Adrenal gland (tissue), 12 donors: Measurements from ENCODE around the gene PIK3R2. TPM values are rescaled to one million over a fixed set of nuclear protein-coding genes. Genes with fewer than 3 reads are reported as not detected.
"Not testable (repeated sequence)": the region's sequence is repeated elsewhere in the genome, so short reads cannot be mapped to it uniquely, and the experiment has no call there.

Experiments
- DNase-seq, 7 donors: peaks; one replicate each; pipeline ENCODE4 v3.0.0-alpha.2; 2019 to 2020
- H3K27ac ChIP-seq, 5 donors: fragments of 200-600 bp; sonication (generic) in 4 of 5; 1 replicate in 3 of 5; 2 replicates in 2 of 5; pipeline versions ENCODE4 v1.5.1 to v1.8.0; 2016 to 2020; ENCODE audit warnings: mild to moderate bottlenecking in 1 of 5
- H3K27me3 ChIP-seq: fragments of 200-600 bp; 2 replicates; pipeline ENCODE4 v1.8.0; 2021
- H3K36me3 ChIP-seq, 2 donors: fragments of 200-600 bp; replicated peaks in 1 of 2; 1 replicate in 1 of 2; 2 replicates in 1 of 2; pipeline versions ENCODE4 v1.5.1 to v1.8.0; 2018 to 2022
- H3K4me1 ChIP-seq, 2 donors: fragments of 200-600 bp; replicated peaks in 1 of 2; 1 replicate in 1 of 2; 2 replicates in 1 of 2; pipeline versions ENCODE4 v1.5.1 to v1.8.0; 2018 to 2021
- H3K4me3 ChIP-seq, 4 donors: fragments of 200-600 bp; sonication (generic) in 3 of 4; one replicate each; pipeline ENCODE4 v1.5.1; 2016 to 2018
- H3K9me3 ChIP-seq, 3 donors: fragments of 200-600 bp; sonication (generic) in 1 of 3; replicated peaks in 1 of 3; 1 replicate in 2 of 3; 2 replicates in 1 of 3; pipeline versions ENCODE4 v1.5.1 to v1.8.0; 2016 to 2021
- CTCF ChIP-seq, 6 experiments: fragments of 450-650 bp in 4 of 6; fragments of 200-600 bp in 2 of 6; sonication (generic) in 1 of 6; IDR thresholded peaks; 1 replicate in 5 of 6; 2 replicates in 1 of 6; pipeline versions ENCODE4 v1.5.1 to v1.8.0; 2016 to 2021; ENCODE audit warnings: antibody characterized with exemption in 6 of 6, mild to moderate bottlenecking in 2 of 6, moderate library complexity in 1 of 6
- POLR2A ChIP-seq, 2 donors: fragments of 450-650 bp; IDR thresholded peaks; one replicate each; pipeline ENCODE4 v1.6.1; 2017; ENCODE audit warnings: antibody characterized with exemption in 2 of 2, mild to moderate bottlenecking in 2 of 2, moderate library complexity in 1 of 2
- WGBS, 4 donors: extraction: QIAGEN DNeasy Blood & Tissue Kit in 2 of 4; methylation state at CpG; one replicate each; pipeline versions ENCODE4 v1.1.5 to v1.1.7; 2013 to 2017; 5-methylcytosine and 5-hydroxymethylcytosine counted together
- intact Hi-C, 2 donors: fragments of 100-400 bp; cut with DNase I; formaldehyde crosslinking; loops; one replicate each; pipeline versions ENCODE4 v1.14.1 to v1.15.0; 2022 to 2023
- polyA plus RNA-seq, 3 donors: library from polyadenylated mRNA; stranded (reverse); fragments of 200-250 nt in 2 of 3; fragments of 350-450 nt in 1 of 3; fragmentation: Illumina TruSeq in 1 of 3; extraction: RNeasy Lipid Tissue Mini Kit (QIAGEN cat#74804) in 1 of 3; gene quantifications; one replicate each; pipeline ENCODE4 v1.2.3, GENCODE V29; 2013 to 2014
- total RNA-seq, 9 donors: library from RNA; depleted of rRNA in 4 of 9; stranded (reverse); fragments of >200 nt in 4 of 9; fragments of 120-200 nt in 1 of 9; fragmentation: NEBNext Ultra II Directional in 1 of 9; extraction: Animal tissue kit (Norgen Biotek cat#: 25700) in 1 of 9; gene quantifications; one replicate each; pipeline versions ENCODE4 v1.1.0 to v1.2.4, GENCODE V29; 2013 to 2023
- donor health status: healthy with polysubstance abuse.
- donor health status: Bipolar disorder and iron deficiency.
- donor health status: DM: yes; HTN: yes; CAD: no.
- donor health status: DM: no; HTN: no; CAD: no.
- donor health status: DM: no; HTN: no; CAD: no.
- donor health status: DM: yes; HTN: yes; CAD: no.

PIK3R2 gene
- total and polyA plus RNA-seq, 12 donors = 6.7 to 124 (median 58.5) TPM

GRCh38 chr19:18158467-18158866, 5.5 kb downstream of the PIK3R2 start:
- no peak for TF ChIP-seq CTCF (IDR thresholded peaks at IDR 0.05)
- no peak for TF ChIP-seq POLR2A (IDR thresholded peaks at IDR 0.05)
- 64 to 78% (median 68%) methylated on average over 4 of the region's 4 CpGs for WGBS, 4 donors
- Histone ChIP-seq H3K4me1 (peaks cover 44 to 66% of the 10 kb centered on the region in 2 donors), H3K36me3 (peaks cover 0 to 24% of the 10 kb centered on the region in 2 donors), H3K27ac (peak overlapping the region in 2 of 5 donors; percentile 84 to 94), H3K9me3 (no peaks in the 10 kb centered on the region), H3K4me3 (no peak overlapping the region), H3K27me3 (no peaks in the 10 kb centered on the region)
- intact Hi-C loops = no loop called here
- no peak for DNase-seq

GRCh38 chr19:18159059-18159616, 6.2 kb downstream of the PIK3R2 start:
- peak overlapping the region in 1 of 5 donors; percentile 94 for H3K27ac ChIP-seq
- intact Hi-C loops = not testable (repeated sequence)
- 87 to 93% (median 89%) methylated on average over 6 of the region's 6 CpGs for WGBS, 4 donors

GRCh38 chr19:18159810-18160209, 6.8 kb downstream of the PIK3R2 start:
- intact Hi-C loops = loop anchor here in 1 of 2 donors (5.0 kb wide), 1 partner anchor 43 kb away; no protein-coding TSS in a partner anchor
- TF ChIP-seq CTCF (IDR thresholded peaks at IDR 0.05) (no peak), POLR2A (IDR thresholded peaks at IDR 0.05) (no peak)

More at GRCh38 chr19:18159059-18159616, 6.2 kb downstream of the PIK3R2 start:
- H3K9me3 ChIP-seq, H3K4me3 ChIP-seq, H3K27me3 ChIP-seq, DNase-seq: not testable (repeated sequence)
- H3K36me3 ChIP-seq = peaks cover 0 to 31% of the 10 kb centered on the region in 2 donors
- H3K4me1 ChIP-seq = peaks cover 43 to 59% of the 10 kb centered on the region in 2 donors

GRCh38 chr19:18160493-18160970, 7.6 kb downstream of the PIK3R2 start:
- Histone ChIP-seq H3K36me3 (peaks cover 0 to 44% of the 10 kb centered on the region in 2 donors), H3K4me1 (peaks cover 36 to 46% of the 10 kb centered on the region in 2 donors), H3K27ac (peak overlapping the region in 4 of 5 donors; percentile 21 to 88 (median 86)), H3K9me3 (no peaks in the 10 kb centered on the region), H3K27me3 (no peaks in the 10 kb centered on the region), H3K4me3 (peak overlapping the region in 1 of 4 donors; percentile 38)
- DNase-seq = peak in 5 of 7 donors; percentile 37 to 73 (median 62)
- 55 to 59% (median 55%) methylated on average over 4 to 13 of the region's 13 CpGs; no CpG with 5 or more reads in 1 of the 4 donors for WGBS, 4 donors
- peak in 1 of 2 donors; percentile 35 for TF ChIP-seq POLR2A (IDR thresholded peaks at IDR 0.05)
- no peak for TF ChIP-seq CTCF (IDR thresholded peaks at IDR 0.05)
- intact Hi-C loops = loop anchor here in 1 of 2 donors (5.0 kb wide), 1 partner anchor 43 kb away; no protein-coding TSS in a partner anchor

More at GRCh38 chr19:18159810-18160209, 6.8 kb downstream of the PIK3R2 start:
- no peak for DNase-seq
- Histone ChIP-seq H3K4me1 (peaks cover 36 to 53% of the 10 kb centered on the region in 2 donors), H3K9me3 (no peaks in the 10 kb centered on the region), H3K27ac (peak overlapping the region in 1 of 5 donors; percentile 88), H3K36me3 (peaks cover 0 to 37% of the 10 kb centered on the region in 2 donors), H3K27me3 (no peaks in the 10 kb centered on the region), H3K4me3 (no peak overlapping the region)
- 86 to 95% (median 90%) methylated on average over 10 of the region's 10 CpGs for WGBS, 4 donors
